H1 (cell line): ENCODE data around the gene BABAM2. TPM values are rescaled to one million over a fixed set of nuclear protein-coding genes. Genes with fewer than 3 reads are reported as not detected.

Experiments used
- CTCF ChIA-PET: fragments of 300-600 bp; sonication (Branson Sonifier 250); formaldehyde crosslinking; loops from one replicate; lab custom pipeline; 2021; ENCODE audit not compliant: partially characterized antibody; lab: Charles Lee
- POLR2A ChIA-PET: fragments of 300-600 bp; sonication (Branson Sonifier 250); formaldehyde crosslinking; loops from one replicate; lab custom pipeline; 2021; ENCODE audit warnings: inconsistent platforms; ENCODE audit not compliant: partially characterized antibody; lab: Charles Lee
- DNase-seq, 2 experiments: peaks; one replicate each; pipeline versions ENCODE4 v3.0.0 to v3.0.0-alpha.2; 2010 to 2022; ENCODE audit warnings: low spot score in 2 of 2, low read depth in 1 of 2, mixed read lengths in 1 of 2
- FAIRE-seq: peaks from 2 replicates; lab custom pipeline; 2011; peaks lifted over from hg19 to GRCh38; lab: Jason Lieb, UNC
- H2AFZ ChIP-seq: 2 replicates; pipeline ENCODE4 v1.8.1; 2012; ENCODE audit warnings: low read length, inconsistent platforms
- H2AK5ac ChIP-seq: 2 replicates; pipeline ENCODE4 v1.6.1; 2013; ENCODE audit warnings: low read depth, low read length
- H2BK120ac ChIP-seq: replicated peaks from 2 replicates; pipeline ENCODE3; 2013; ENCODE audit warnings: low read depth, low read length, inconsistent platforms
- H2BK12ac ChIP-seq: 2 replicates; pipeline ENCODE4 v1.6.1; 2013; ENCODE audit warnings: low read depth, low read length
- H2BK15ac ChIP-seq: 2 replicates; pipeline ENCODE4 v1.6.1; 2013; ENCODE audit warnings: low read length
- H2BK20ac ChIP-seq: 2 replicates; pipeline ENCODE4 v1.6.1; 2013; ENCODE audit warnings: low read length
- H2BK5ac ChIP-seq: 2 replicates; pipeline ENCODE4 v1.6.1; 2013; ENCODE audit warnings: low read depth, low read length
- H3K14ac ChIP-seq: 2 replicates; pipeline ENCODE4 v1.6.1; 2013; ENCODE audit warnings: inconsistent platforms; ENCODE audit not compliant: insufficient read length
- H3K18ac ChIP-seq: 2 replicates; pipeline ENCODE4 v1.6.1; 2013; ENCODE audit warnings: low read length; ENCODE audit errors: extremely low read depth
- H3K23ac ChIP-seq: 2 replicates; pipeline ENCODE4 v1.6.1; 2013; ENCODE audit warnings: inconsistent platforms; ENCODE audit not compliant: insufficient read length
- H3K23me2 ChIP-seq: 2 replicates; pipeline ENCODE4 v1.6.1; 2013; ENCODE audit warnings: low read depth, low read length
- H3K27ac ChIP-seq: 2 replicates; pipeline ENCODE4 v1.6.1; 2011; ENCODE audit warnings: low read depth, low read length, inconsistent platforms
- H3K27me3 ChIP-seq, 4 experiments: replicated peaks in 1 of 4; 1 replicate in 1 of 4; 2 replicates in 3 of 4; pipeline versions ENCODE4 v1.6.1 to v1.8.1; 2011 to 2013; ENCODE audit warnings: low read length in 3 of 4, mild to moderate bottlenecking in 3 of 4, inconsistent platforms in 2 of 4, mixed read lengths in 2 of 4, moderate library complexity in 1 of 4; ENCODE audit not compliant: control insufficient read depth in 3 of 4, insufficient read depth in 3 of 4; ENCODE audit errors: extremely low read depth in 1 of 4
- H3K36me3 ChIP-seq, 4 experiments: 2 replicates each; pipeline versions ENCODE4 v1.6.1 to v1.8.1; 2011 to 2013; ENCODE audit warnings: mild to moderate bottlenecking in 4 of 4, low read length in 3 of 4, moderate library complexity in 2 of 4, control low read depth in 1 of 4, inconsistent platforms in 1 of 4; ENCODE audit not compliant: insufficient read depth in 4 of 4, control insufficient read depth in 2 of 4
- H3K4ac ChIP-seq: replicated peaks from 2 replicates; pipeline ENCODE3; 2013; ENCODE audit warnings: low read length, low read depth, mixed read lengths, inconsistent platforms; ENCODE audit not compliant: insufficient read length
- H3K4me1 ChIP-seq, 4 experiments: replicated peaks in 1 of 4; 1 replicate in 1 of 4; 2 replicates in 3 of 4; pipeline versions ENCODE4 v1.6.1 to v1.8.1; 2011 to 2013; ENCODE audit warnings: low read length in 3 of 4, inconsistent platforms in 2 of 4, mixed read lengths in 1 of 4; ENCODE audit not compliant: insufficient read depth in 4 of 4, control insufficient read depth in 3 of 4
- H3K4me2 ChIP-seq, 2 experiments: 2 replicates each; pipeline versions ENCODE4 v1.6.1 to v1.8.1; 2011 to 2013; ENCODE audit warnings: low read depth in 2 of 2, low read length in 2 of 2, control low read depth in 1 of 2, inconsistent platforms in 1 of 2, mild to moderate bottlenecking in 1 of 2; ENCODE audit not compliant: insufficient read depth in 1 of 2
- H3K4me3 ChIP-seq, 4 experiments: fragments of 200-600, 300-600 bp in 1 of 4; sonication (generic), shearing (Covaris generic), sonication (Bioruptor Twin) in 1 of 4; 2 replicates each; pipeline versions ENCODE4 v1.5.1 to v1.8.1; 2011 to 2016; ENCODE audit warnings: low read length in 4 of 4, low read depth in 3 of 4, control low read depth in 2 of 4, inconsistent platforms in 2 of 4, mild to moderate bottlenecking in 2 of 4, mixed read lengths in 1 of 4, moderate library complexity in 1 of 4; ENCODE audit not compliant: insufficient read depth in 2 of 4; ENCODE audit errors: extremely low read depth in 1 of 4
- H3K56ac ChIP-seq: replicated peaks from 2 replicates; pipeline ENCODE3; 2013; ENCODE audit warnings: low read depth, mild to moderate bottlenecking, mixed read lengths, low read length, inconsistent platforms; ENCODE audit not compliant: insufficient read length
- H3K79me1 ChIP-seq: 2 replicates; pipeline ENCODE4 v1.6.1; 2013; ENCODE audit warnings: low read depth, low read length, control low read depth
- H3K79me2 ChIP-seq, 2 experiments: 2 replicates each; pipeline versions ENCODE4 v1.6.1 to v1.8.1; 2012 to 2013; ENCODE audit warnings: low read length in 2 of 2, mild to moderate bottlenecking in 2 of 2, inconsistent platforms in 1 of 2; ENCODE audit not compliant: insufficient read depth in 2 of 2, control insufficient read depth in 1 of 2
- H3K9ac ChIP-seq, 4 experiments: replicated peaks in 1 of 4; 1 replicate in 1 of 4; 2 replicates in 3 of 4; pipeline versions ENCODE4 v1.6.1 to v1.8.1; 2011 to 2013; ENCODE audit warnings: low read depth in 3 of 4, low read length in 3 of 4, control low read depth in 2 of 4, mild to moderate bottlenecking in 2 of 4, moderate library complexity in 2 of 4, inconsistent platforms in 1 of 4; ENCODE audit errors: extremely low read depth in 1 of 4
- H3K9me3 ChIP-seq, 2 experiments: 2 replicates each; pipeline versions ENCODE4 v1.6.1 to v1.8.1; 2012 to 2013; ENCODE audit warnings: mild to moderate bottlenecking in 2 of 2, moderate library complexity in 2 of 2, control low read depth in 1 of 2, inconsistent platforms in 1 of 2, low read depth in 1 of 2, low read length in 1 of 2, mixed read lengths in 1 of 2; ENCODE audit not compliant: insufficient read depth in 2 of 2
- H4K20me1 ChIP-seq, 2 experiments: replicated peaks in 1 of 2; 2 replicates each; pipeline versions ENCODE3 to v1.8.1; 2011 to 2013; ENCODE audit warnings: inconsistent platforms in 2 of 2, low read length in 2 of 2, mild to moderate bottlenecking in 1 of 2; ENCODE audit not compliant: insufficient read depth in 2 of 2, control insufficient read depth in 1 of 2
- H4K5ac ChIP-seq: 2 replicates; pipeline ENCODE4 v1.6.1; 2013; ENCODE audit warnings: low read length, low read depth, mixed read lengths, inconsistent platforms; ENCODE audit not compliant: insufficient read length
- H4K8ac ChIP-seq: 2 replicates; pipeline ENCODE4 v1.8.0; 2013; ENCODE audit warnings: mild to moderate bottlenecking, moderate library complexity, low read length, inconsistent platforms; ENCODE audit not compliant: insufficient read depth; ENCODE audit errors: extremely low read depth
- H4K91ac ChIP-seq: replicated peaks from 2 replicates; pipeline ENCODE3; 2013; ENCODE audit warnings: low read length, mixed read lengths, inconsistent platforms; ENCODE audit not compliant: insufficient read length
- BCL11A ChIP-seq, 2 experiments: IDR thresholded peaks; one replicate each; pipeline ENCODE4 v1.6.1; 2011; ENCODE audit warnings: low read depth in 2 of 2, low read length in 2 of 2, mild to moderate bottlenecking in 2 of 2
- CBX5 ChIP-seq: fragments of 300-800, 300-1000 bp; sonication (generic); IDR thresholded peaks from 2 replicates; pipeline ENCODE4 v1.7.1; 2016; ENCODE audit warnings: antibody characterized with exemption, low read length, low read depth
- CHD1 ChIP-seq: IDR thresholded peaks from 2 replicates; pipeline ENCODE4 v1.6.1; 2012; ENCODE audit warnings: low read depth, low read length, improper control_type of control experiment
- KDM1A ChIP-seq: fragments of 200-600, 300-600 bp; sonication (generic); IDR thresholded peaks from 2 replicates; pipeline ENCODE4 v1.7.1; 2016; ENCODE audit warnings: mild to moderate bottlenecking, low read length, borderline replicate concordance
- MAFK ChIP-seq: IDR thresholded peaks from 2 replicates; pipeline ENCODE4 v1.6.1; 2012; ENCODE audit warnings: low read depth, mild to moderate bottlenecking, improper control_type of control experiment, low read length
- RFX5 ChIP-seq: IDR thresholded peaks from 2 replicates; pipeline ENCODE4 v1.6.1; 2011; ENCODE audit warnings: low read depth, low read length, improper control_type of control experiment, borderline replicate concordance
- TAF7 ChIP-seq: optimal IDR thresholded peaks from 2 replicates; pipeline ENCODE3; 2011; ENCODE audit warnings: low read depth, mild to moderate bottlenecking, inconsistent platforms, low read length, moderate library complexity, borderline replicate concordance
- WGBS, 2 experiments: shearing (Covaris generic) in 1 of 2; methylation state at CpG; one replicate each; pipeline versions ENCODE4 v1.1.6 to v1.1.7; 2013 to 2015; ENCODE audit warnings: low lambda C conversion rate in 2 of 2, mixed read lengths in 2 of 2, inconsistent platforms in 1 of 2, low coverage in 1 of 2, missing lambda C conversion rate in 1 of 2; ENCODE audit not compliant: insufficient replicate concordance in 2 of 2, insufficient coverage in 1 of 2, insufficient read length in 1 of 2; ENCODE audit errors: extremely low coverage in 1 of 2, missing lambda C conversion rate in 1 of 2; 5-methylcytosine and 5-hydroxymethylcytosine counted together
- polyA plus RNA-seq, 7 experiments: library from polyadenylated mRNA; depleted of rRNA in 3 of 7; stranded (reverse) in 5 of 7; unstranded in 2 of 7; fragments of >200 nt in 5 of 7; fragments of 200-250 nt in 2 of 7; gene quantifications; 1 replicate in 5 of 7; 2 replicates in 1 of 7; 4 replicates in 1 of 7; pipeline versions ENCODE4 v1.2.1 to v1.2.3, GENCODE V29; 2011 to 2013; ENCODE audit warnings: missing spikeins in 2 of 7, mixed read lengths in 2 of 7
- total RNA-seq: library from RNA; stranded (reverse); fragmentation: NEBNext Ultra II Directional; extraction: Animal tissue kit (Norgen Biotek cat#: 25700); gene quantifications from 2 replicates; pipeline ENCODE4 v1.2.1, GENCODE V29; 2021
- TF ChIP-seq, protein P1 (sequence below), 3 experiments: IDR thresholded peaks; 1 replicate in 2 of 3; 2 replicates in 1 of 3; pipeline versions ENCODE4 v1.5.1 to v1.6.1; 2011; ENCODE audit warnings: low read length in 3 of 3, mild to moderate bottlenecking in 3 of 3, inconsistent platforms in 2 of 3, low read depth in 1 of 3, moderate library complexity in 1 of 3; ENCODE audit not compliant: insufficient read depth in 1 of 3; ENCODE audit errors: control extremely low read depth in 1 of 3

Gene BABAM2
- total and polyA plus RNA-seq, 2 of the 8 experiments (the other 6 are each of a cell fraction or from before 2014, with no cell fraction given) = 15.8 to 20.9 TPM

DNA sequence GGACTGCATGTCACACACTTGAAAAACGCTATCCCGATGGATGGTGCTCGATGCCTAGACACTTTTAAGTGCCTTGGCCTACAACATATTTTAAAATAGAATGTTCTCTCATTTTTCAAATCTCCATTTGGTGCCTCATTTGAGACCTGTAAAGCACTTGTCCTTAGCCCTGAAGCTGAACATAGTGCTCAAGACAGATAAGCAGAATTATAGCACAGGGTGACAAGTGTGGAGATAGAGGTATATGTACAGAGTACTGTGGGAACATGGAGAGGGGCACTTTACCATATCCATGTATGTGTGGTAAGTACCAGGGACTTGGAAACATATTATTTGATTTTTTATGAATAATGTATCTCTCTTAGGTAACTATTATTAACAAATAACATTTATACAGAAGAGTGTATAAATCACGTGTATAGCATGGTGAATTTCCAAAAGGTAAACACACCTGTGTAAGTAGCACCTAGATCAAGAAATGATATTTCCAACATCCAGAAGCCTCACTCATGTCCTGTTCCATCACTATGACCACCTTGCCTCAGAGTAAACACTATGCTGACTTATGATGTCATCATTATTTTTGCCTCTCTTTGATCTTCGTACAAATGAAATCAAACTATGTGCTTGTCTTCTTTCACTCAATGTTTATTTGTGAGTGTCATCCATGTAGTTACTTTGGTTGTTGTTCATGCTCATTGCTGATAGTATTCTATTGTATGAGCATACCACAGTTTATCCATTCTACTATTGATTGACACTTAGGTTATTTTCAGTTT is 103.6 kb downstream of the BABAM2 start:
- H2BK20ac ChIP-seq = no peak overlapping the region
- no peak overlapping the region for H4K91ac ChIP-seq
- H2BK15ac ChIP-seq = no peak overlapping the region
- H3K23me2 ChIP-seq = no peaks in the 10 kb centered on the region
- H4K20me1 ChIP-seq = no peaks in the 10 kb centered on the region
- no peak overlapping the region for H3K14ac ChIP-seq
- ChIA-PET POLR2A (no interaction called here), CTCF (interaction anchor here (0.6 kb wide), 1 partner anchor 20 kb away, joined by 3 read pairs; no protein-coding TSS in a partner anchor)
- no peak overlapping the region for H4K8ac ChIP-seq
- FAIRE-seq (no peak), DNase-seq (no peak)
- no peak overlapping the region for H2AFZ ChIP-seq
- H3K4me1 ChIP-seq = no peaks in the 10 kb centered on the region
- H3K56ac ChIP-seq = no peak overlapping the region
- WGBS, 2 experiments = 98% methylated on average over 5 of the region's 5 CpGs; no CpG with 5 or more reads in 1 of the 2 experiments
- no peak overlapping the region for H3K18ac ChIP-seq
- H3K9ac ChIP-seq = no peak overlapping the region
- no peak overlapping the region for H4K5ac ChIP-seq
- H3K27ac ChIP-seq = no peak overlapping the region
- H3K4ac ChIP-seq = no peak overlapping the region
- H3K4me2 ChIP-seq = no peak overlapping the region
- H2BK120ac ChIP-seq = no peak overlapping the region
- H3K23ac ChIP-seq = no peak overlapping the region
- TF ChIP-seq RFX5 (no peak), CHD1 (no peak), BCL11A (IDR thresholded peaks at IDR 0.05; ENCODE audit: low read depth in 2 of 2, low read length in 2 of 2) (no peak), MAFK (no peak), TAF7 (no peak), CBX5 (no peak), KDM1A (no peak)
- TF ChIP-seq, protein P1, sequence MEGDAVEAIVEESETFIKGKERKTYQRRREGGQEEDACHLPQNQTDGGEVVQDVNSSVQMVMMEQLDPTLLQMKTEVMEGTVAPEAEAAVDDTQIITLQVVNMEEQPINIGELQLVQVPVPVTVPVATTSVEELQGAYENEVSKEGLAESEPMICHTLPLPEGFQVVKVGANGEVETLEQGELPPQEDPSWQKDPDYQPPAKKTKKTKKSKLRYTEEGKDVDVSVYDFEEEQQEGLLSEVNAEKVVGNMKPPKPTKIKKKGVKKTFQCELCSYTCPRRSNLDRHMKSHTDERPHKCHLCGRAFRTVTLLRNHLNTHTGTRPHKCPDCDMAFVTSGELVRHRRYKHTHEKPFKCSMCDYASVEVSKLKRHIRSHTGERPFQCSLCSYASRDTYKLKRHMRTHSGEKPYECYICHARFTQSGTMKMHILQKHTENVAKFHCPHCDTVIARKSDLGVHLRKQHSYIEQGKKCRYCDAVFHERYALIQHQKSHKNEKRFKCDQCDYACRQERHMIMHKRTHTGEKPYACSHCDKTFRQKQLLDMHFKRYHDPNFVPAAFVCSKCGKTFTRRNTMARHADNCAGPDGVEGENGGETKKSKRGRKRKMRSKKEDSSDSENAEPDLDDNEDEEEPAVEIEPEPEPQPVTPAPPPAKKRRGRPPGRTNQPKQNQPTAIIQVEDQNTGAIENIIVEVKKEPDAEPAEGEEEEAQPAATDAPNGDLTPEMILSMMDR (IDR thresholded peaks at IDR 0.05; ENCODE audit: control extremely low read depth in 1 of 3, insufficient read depth in 1 of 3, low read depth in 1 of 3, low read length in 3 of 3) = no peak
- H3K79me1 ChIP-seq = no peaks in the 10 kb centered on the region
- no peak overlapping the region for H3K4me3 ChIP-seq
- no peak overlapping the region for H2BK12ac ChIP-seq
- H3K27me3 ChIP-seq = no peaks in the 10 kb centered on the region
- no peaks in the 10 kb centered on the region for H3K9me3 ChIP-seq
- H2BK5ac ChIP-seq = no peak overlapping the region
- no peak overlapping the region for H2AK5ac ChIP-seq
- no peaks in the 10 kb centered on the region for H3K36me3 ChIP-seq
- H3K79me2 ChIP-seq = no peaks in the 10 kb centered on the region
